GM18511 (cell line): ENCODE results near the gene CNOT3.
A peak's percentile ranks its signal among the peaks of the same experiment; 100 is the strongest.
"Not testable (repeated sequence)": the region's sequence is repeated elsewhere in the genome, so short reads cannot be mapped to it uniquely, and the experiment has no call there.

Experiments used
- ATAC-seq: cut with Tn5 transposase; IDR thresholded peaks from one replicate; pipeline ENCODE4 v1.9.1; 2021; ENCODE audit warnings: mild to moderate bottlenecking, moderate library complexity; ENCODE audit not compliant: unreplicated experiment

CNOT3 gene

GRCh38 chr19:54189735-54190502 is 52.4 kb downstream of the CNOT3 start:
- ATAC-seq: peak; percentile 52

- peak; percentile 54 for ATAC-seq
Measured at GRCh38 chr19:54190503-54191010, 53.0 kb downstream of the CNOT3 start.

GRCh38 chr19:54191011-54191810 is 53.6 kb downstream of the CNOT3 start, which contains the start of gene TSEN34:
TSEN34 (plus strand) TSS chr19:54191308; CDS start chr19:54191365, 57 bp downstream.
- peak; percentile 34 for ATAC-seq

GRCh38 chr19:54191811-54192453 is 54.4 kb downstream of the CNOT3 start:
- no peak for ATAC-seq

- no peak for ATAC-seq
Measured at GRCh38 chr19:54193011-54193410, 55.4 kb downstream of the CNOT3 start.

- ATAC-seq: not testable (repeated sequence)
Measured at GRCh38 chr19:54194463-54194862, 56.9 kb downstream of the CNOT3 start.

GRCh38 chr19:54196536-54196935 is 59.0 kb downstream of the CNOT3 start:
- ATAC-seq: no peak

GRCh38 chr19:54197121-54197520 is 59.6 kb downstream of the CNOT3 start:
- ATAC-seq: no peak

GRCh38 chr19:54199401-54199800 is 61.8 kb downstream of the CNOT3 start:
- ATAC-seq: no peak

- peak; percentile 5 for ATAC-seq
Measured at GRCh38 chr19:54201172-54201701, 63.7 kb downstream of the CNOT3 start.

GRCh38 chr19:54201980-54202379 is 64.4 kb downstream of the CNOT3 start:
- ATAC-seq: no peak

GRCh38 chr19:54203151-54203611 is 65.6 kb downstream of the CNOT3 start:
- no peak for ATAC-seq

- ATAC-seq: no peak
Measured at GRCh38 chr19:54204767-54205468, 67.4 kb downstream of the CNOT3 start.
